A549 (cell line): Measurements from ENCODE around the gene MYO1D.
"Not testable (repeated sequence)": the region's sequence is repeated elsewhere in the genome, so short reads cannot be mapped to it uniquely, and the experiment has no call there.

Experiments
- BHLHE40 ChIP-seq: IDR thresholded peaks from 2 replicates; pipeline ENCODE4 v1.6.1; 2012; ENCODE audit warnings: low read depth, low read length, inconsistent platforms
- CTCF ChIP-seq: fragments of >200 bp; sonication (Bioruptor Twin); formaldehyde crosslinking; IDR thresholded peaks from 3 replicates; pipeline ENCODE4 v1.5.1; 2016
- EP300 ChIP-seq, 2 experiments: fragments of >200 bp; sonication (Bioruptor Twin); formaldehyde crosslinking; IDR thresholded peaks; 2 replicates in 1 of 2; 3 replicates in 1 of 2; pipeline ENCODE4 v1.6.1; 2016 to 2017
- MAZ ChIP-seq: fragments of 150-350 bp; IDR thresholded peaks from 2 replicates; pipeline ENCODE4 v1.6.1; 2014; ENCODE audit warnings: antibody characterized with exemption, low read depth, low read length, borderline replicate concordance
- POLR2A ChIP-seq: IDR thresholded peaks from 2 replicates; pipeline ENCODE4 v1.6.1; 2012; ENCODE audit warnings: mild to moderate bottlenecking, low read length
- RAD21 ChIP-seq, 2 experiments: fragments of >200 bp in 1 of 2; sonication (Bioruptor Twin) in 1 of 2; formaldehyde crosslinking in 1 of 2; IDR thresholded peaks in 1 of 2; conservative IDR thresholded peaks in 1 of 2; 2 replicates in 1 of 2; 3 replicates in 1 of 2; pipeline ENCODE4 v1.6.1; 2012 to 2018; ENCODE audit warnings: inconsistent platforms in 1 of 2
- RCOR1 ChIP-seq: fragments of 150-350 bp; IDR thresholded peaks from 2 replicates; pipeline ENCODE4 v1.6.1; 2014; ENCODE audit warnings: antibody characterized with exemption, low read length, low read depth
- USF2 ChIP-seq: fragments of 450-650 bp; IDR thresholded peaks from 2 replicates; pipeline ENCODE4 v1.6.1; 2014; ENCODE audit warnings: antibody characterized with exemption
- TF ChIP-seq, protein P1 (sequence below): fragments of 200-600 bp; sonication (generic); IDR thresholded peaks from 2 replicates; pipeline ENCODE4 v1.6.1; 2016; ENCODE audit warnings: antibody characterized with exemption, mild to moderate bottlenecking, moderate library complexity
- TF ChIP-seq, protein P2 (sequence below): IDR thresholded peaks from 2 replicates; pipeline ENCODE4 v1.6.1; 2012

DNA sequence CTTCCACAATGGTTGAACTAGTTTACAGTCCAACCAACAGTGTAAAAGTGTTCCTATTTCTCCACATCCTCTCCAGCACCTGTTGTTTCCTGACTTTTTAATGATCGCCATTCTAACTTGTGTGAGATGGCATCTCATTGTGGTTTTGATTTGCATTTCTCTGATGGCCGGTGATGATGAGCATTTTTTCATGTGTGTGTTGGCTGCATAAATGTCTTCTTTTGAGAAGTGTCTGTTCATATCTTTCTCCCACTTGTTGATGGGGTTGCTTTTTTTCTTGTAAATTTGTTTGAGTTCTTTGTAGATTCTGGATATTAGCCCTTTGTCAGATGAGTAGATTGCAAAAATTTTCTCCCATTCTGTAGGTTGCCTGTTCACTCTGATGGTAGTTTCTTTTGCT, 235.4 kb downstream of the MYO1D start:
- TF ChIP-seq USF2; BHLHE40; RCOR1; POLR2A; MAZ; CTCF; EP300 (IDR thresholded peaks at IDR 0.05); RAD21 (conservative IDR thresholded peaks at IDR 0.05 in 1 of 2, IDR thresholded peaks at IDR 0.05 in 1 of 2): not testable (repeated sequence)
- TF ChIP-seq, protein P1, sequence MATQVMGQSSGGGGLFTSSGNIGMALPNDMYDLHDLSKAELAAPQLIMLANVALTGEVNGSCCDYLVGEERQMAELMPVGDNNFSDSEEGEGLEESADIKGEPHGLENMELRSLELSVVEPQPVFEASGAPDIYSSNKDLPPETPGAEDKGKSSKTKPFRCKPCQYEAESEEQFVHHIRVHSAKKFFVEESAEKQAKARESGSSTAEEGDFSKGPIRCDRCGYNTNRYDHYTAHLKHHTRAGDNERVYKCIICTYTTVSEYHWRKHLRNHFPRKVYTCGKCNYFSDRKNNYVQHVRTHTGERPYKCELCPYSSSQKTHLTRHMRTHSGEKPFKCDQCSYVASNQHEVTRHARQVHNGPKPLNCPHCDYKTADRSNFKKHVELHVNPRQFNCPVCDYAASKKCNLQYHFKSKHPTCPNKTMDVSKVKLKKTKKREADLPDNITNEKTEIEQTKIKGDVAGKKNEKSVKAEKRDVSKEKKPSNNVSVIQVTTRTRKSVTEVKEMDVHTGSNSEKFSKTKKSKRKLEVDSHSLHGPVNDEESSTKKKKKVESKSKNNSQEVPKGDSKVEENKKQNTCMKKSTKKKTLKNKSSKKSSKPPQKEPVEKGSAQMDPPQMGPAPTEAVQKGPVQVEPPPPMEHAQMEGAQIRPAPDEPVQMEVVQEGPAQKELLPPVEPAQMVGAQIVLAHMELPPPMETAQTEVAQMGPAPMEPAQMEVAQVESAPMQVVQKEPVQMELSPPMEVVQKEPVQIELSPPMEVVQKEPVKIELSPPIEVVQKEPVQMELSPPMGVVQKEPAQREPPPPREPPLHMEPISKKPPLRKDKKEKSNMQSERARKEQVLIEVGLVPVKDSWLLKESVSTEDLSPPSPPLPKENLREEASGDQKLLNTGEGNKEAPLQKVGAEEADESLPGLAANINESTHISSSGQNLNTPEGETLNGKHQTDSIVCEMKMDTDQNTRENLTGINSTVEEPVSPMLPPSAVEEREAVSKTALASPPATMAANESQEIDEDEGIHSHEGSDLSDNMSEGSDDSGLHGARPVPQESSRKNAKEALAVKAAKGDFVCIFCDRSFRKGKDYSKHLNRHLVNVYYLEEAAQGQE = not testable (repeated sequence)
- TF ChIP-seq, protein P2, sequence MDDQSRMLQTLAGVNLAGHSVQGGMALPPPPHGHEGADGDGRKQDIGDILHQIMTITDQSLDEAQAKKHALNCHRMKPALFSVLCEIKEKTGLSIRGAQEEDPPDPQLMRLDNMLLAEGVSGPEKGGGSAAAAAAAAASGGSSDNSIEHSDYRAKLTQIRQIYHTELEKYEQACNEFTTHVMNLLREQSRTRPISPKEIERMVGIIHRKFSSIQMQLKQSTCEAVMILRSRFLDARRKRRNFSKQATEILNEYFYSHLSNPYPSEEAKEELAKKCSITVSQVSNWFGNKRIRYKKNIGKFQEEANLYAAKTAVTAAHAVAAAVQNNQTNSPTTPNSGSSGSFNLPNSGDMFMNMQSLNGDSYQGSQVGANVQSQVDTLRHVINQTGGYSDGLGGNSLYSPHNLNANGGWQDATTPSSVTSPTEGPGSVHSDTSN = not testable (repeated sequence)
